Lower leg skin (tissue), 4 donors: Measurements from ENCODE around the gene POLR2B. TPM values are rescaled to one million over a fixed set of nuclear protein-coding genes. Genes with fewer than 3 reads are reported as not detected.
"Not testable (repeated sequence)": the region's sequence is repeated elsewhere in the genome, so short reads cannot be mapped to it uniquely, and the experiment has no call there.

Source experiments
- DNase-seq, 2 donors: peaks; one replicate each; pipeline ENCODE4 v3.0.0-alpha.2; 2019; ENCODE audit warnings: low spot score in 2 of 2
- H3K4me3 ChIP-seq: fragments of 200-600 bp; sonication (generic); 2 replicates; pipeline ENCODE4 v1.5.1; 2017; ENCODE audit warnings: mild to moderate bottlenecking, low read depth; ENCODE audit not compliant: poor library complexity, severe bottlenecking
- CTCF ChIP-seq, 3 donors: fragments of 450-650 bp; IDR thresholded peaks; one replicate each; pipeline ENCODE4 v1.5.1; 2016; ENCODE audit warnings: antibody characterized with exemption in 3 of 3, mild to moderate bottlenecking in 3 of 3, moderate library complexity in 2 of 3
- POLR2A ChIP-seq, 2 donors: fragments of 450-650 bp; IDR thresholded peaks; one replicate each; pipeline ENCODE4 v1.6.1; 2016 to 2017; ENCODE audit warnings: antibody characterized with exemption in 2 of 2, mild to moderate bottlenecking in 1 of 2, moderate library complexity in 1 of 2
- WGBS, 2 donors: methylation state at CpG; one replicate each; pipeline ENCODE4 v1.1.5; 2018; 5-methylcytosine and 5-hydroxymethylcytosine counted together
- intact Hi-C: fragments of 100-400 bp; cut with DNase I; formaldehyde crosslinking; loops from one replicate; pipeline ENCODE4 v1.15.0; 2023; ENCODE audit warnings: low total_unique reads
- total RNA-seq, 4 donors: library from RNA; depleted of rRNA; stranded (reverse); fragments of >200 nt; gene quantifications; one replicate each; pipeline ENCODE4 v1.1.0, GENCODE V29; 2016

The POLR2B gene
- 100 to 1,000 TPM in 1 of 4 donors, 10 to 100 TPM in 3; 47.5 to 109 (median 75.1) TPM for total RNA-seq

GRCh38 chr4:56978750-56979303 lies at the start of gene POLR2B:
Gene POLR2B, plus strand, starts transcription at chr4:56978896. Its CDS starts 90 bp downstream, at chr4:56978986.
- intact Hi-C loops = no loop called here
- WGBS, 2 donors = 0 to 1% methylated on average over 37 of the region's 37 CpGs
- TF ChIP-seq POLR2A (IDR thresholded peaks at IDR 0.05) = no peak
- TF ChIP-seq CTCF (IDR thresholded peaks at IDR 0.05) = no peak

GRCh38 chr4:56930638-56931037 lies 48.1 kb upstream of the POLR2B start:
- intact Hi-C loops = no loop called here
- no peak overlapping the region for H3K4me3 ChIP-seq
- no peak for DNase-seq
- no peak for TF ChIP-seq CTCF (IDR thresholded peaks at IDR 0.05)
- no peak for TF ChIP-seq POLR2A (IDR thresholded peaks at IDR 0.05)
- WGBS, 2 donors = 88 to 94% methylated on average over 7 of the region's 7 CpGs

More at GRCh38 chr4:56978750-56979303, at the start of gene POLR2B:
- peak within 1 kb of the TSS; percentile 74 for H3K4me3 ChIP-seq
- peak; percentile 94 to 98 for DNase-seq

- H3K4me3 ChIP-seq = no peak overlapping the region
- TF ChIP-seq POLR2A (IDR thresholded peaks at IDR 0.05) (no peak), CTCF (IDR thresholded peaks at IDR 0.05) (no peak)
- intact Hi-C loops = no loop called here
- 77 to 80% methylated on average over 4 of the region's 4 CpGs for WGBS, 2 donors
- no peak for DNase-seq
Measured at GRCh38 chr4:56931924-56932323, 46.8 kb upstream of the POLR2B start.

- DNase-seq = no peak
- WGBS, 2 donors = 54 to 61% methylated on average over 6 of the region's 6 CpGs
- intact Hi-C loops = no loop called here
- TF ChIP-seq CTCF (IDR thresholded peaks at IDR 0.05) (no peak), POLR2A (IDR thresholded peaks at IDR 0.05) (no peak)
- no peak overlapping the region for H3K4me3 ChIP-seq
Measured at GRCh38 chr4:56937262-56937661, 41.4 kb upstream of the POLR2B start.

GRCh38 chr4:56939826-56940225 lies 38.9 kb upstream of the POLR2B start:
- H3K4me3 ChIP-seq, DNase-seq, intact Hi-C loops: not testable (repeated sequence)
- WGBS, 2 donors = 98 to 99% methylated on average over 14 of the region's 14 CpGs

GRCh38 chr4:56940403-56940802 lies 38.3 kb upstream of the POLR2B start:
- WGBS, 2 donors = 80 to 93% methylated on average over 12 of the region's 12 CpGs
- H3K4me3 ChIP-seq = no peak overlapping the region
- intact Hi-C loops = no loop called here
- TF ChIP-seq POLR2A (IDR thresholded peaks at IDR 0.05) (no peak), CTCF (IDR thresholded peaks at IDR 0.05) (no peak)
- DNase-seq = no peak
